SKM-1 (cell line): ENCODE results near the gene NAV3.

Experiments used
- DNase-seq: peaks from one replicate; lab custom pipeline; 2025; ENCODE audit not compliant: unreplicated experiment; lab: John Stamatoyannopoulos, UW

The NAV3 gene

DNA sequence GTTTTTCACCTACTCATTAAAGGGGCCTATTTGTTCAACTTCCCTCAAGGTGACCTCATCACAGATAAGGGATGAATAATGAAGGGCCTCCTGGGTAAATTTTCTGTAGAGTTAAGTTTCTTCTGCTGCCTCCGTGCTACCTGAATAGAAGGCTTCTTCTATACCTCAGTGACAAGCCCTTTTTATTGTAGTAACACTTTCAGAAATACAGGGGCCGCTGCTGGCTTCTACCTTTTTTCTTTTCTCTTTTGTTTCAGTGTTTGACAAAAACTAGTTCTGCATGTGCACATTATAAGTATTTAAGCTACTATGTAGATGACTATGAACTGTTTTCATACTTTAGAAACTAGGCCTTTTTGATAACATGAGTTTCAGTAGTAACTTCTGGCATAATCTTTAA lies 207.0 kb downstream of the NAV3 start:
- DNase-seq: no peak

DNA sequence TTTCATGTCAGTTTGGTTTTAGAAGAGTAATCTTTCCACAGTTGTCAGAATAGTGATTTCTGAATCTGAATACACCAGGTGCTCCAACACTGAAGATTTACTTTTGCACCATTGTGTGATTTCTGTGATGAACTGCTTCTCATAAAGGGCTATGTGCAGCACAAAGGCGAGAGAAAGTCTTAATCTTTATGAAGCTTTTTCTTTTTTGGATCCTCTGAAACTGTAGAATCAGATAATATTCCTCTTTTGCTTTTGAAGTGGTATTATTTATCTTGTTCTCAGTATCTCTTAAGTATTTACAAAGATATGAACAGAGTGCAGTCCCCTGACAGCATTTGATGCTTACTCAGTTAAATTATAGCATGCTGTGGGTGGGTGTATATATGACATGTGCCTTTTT lies 207.8 kb downstream of the NAV3 start:
- DNase-seq: no peak

GRCh38 chr12:78038986-78039385 lies 208.3 kb downstream of the NAV3 start:
- no peak for DNase-seq

DNA sequence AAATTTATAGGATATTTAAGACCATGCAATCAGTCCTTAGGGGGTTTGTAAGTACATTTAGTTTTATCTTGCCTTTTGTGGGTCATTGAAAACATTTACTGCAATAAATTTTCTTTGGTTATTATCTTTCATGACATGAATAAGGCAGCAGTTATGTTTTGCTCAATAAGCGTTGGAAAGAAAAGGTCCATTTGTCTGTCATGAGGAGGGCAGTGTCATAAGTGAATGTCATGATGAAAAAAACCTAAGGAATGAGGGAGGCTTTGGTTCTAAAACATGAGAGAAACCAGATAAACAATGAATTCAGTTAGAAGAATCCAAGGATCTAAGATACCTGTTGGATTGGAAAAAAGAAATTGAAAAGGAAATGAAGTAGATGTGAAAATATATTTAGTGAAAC lies 209.4 kb downstream of the NAV3 start:
- no peak for DNase-seq

DNA sequence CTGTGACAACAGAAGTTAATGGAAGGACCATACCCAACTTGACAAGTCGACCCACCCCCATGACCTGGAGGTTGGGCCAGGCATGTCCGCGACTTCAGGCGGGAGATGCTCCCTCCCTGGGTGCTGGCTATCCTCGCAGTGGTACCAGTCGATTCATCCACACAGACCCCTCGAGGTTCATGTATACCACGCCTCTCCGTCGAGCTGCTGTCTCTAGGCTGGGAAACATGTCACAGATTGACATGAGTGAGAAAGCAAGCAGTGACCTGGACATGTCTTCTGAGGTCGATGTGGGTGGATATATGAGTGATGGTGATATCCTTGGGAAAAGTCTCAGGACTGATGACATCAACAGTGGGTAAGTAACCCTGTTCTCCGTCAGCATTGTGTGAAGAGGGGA lies 220.1 kb downstream of the NAV3 start:
- no peak for DNase-seq

DNA sequence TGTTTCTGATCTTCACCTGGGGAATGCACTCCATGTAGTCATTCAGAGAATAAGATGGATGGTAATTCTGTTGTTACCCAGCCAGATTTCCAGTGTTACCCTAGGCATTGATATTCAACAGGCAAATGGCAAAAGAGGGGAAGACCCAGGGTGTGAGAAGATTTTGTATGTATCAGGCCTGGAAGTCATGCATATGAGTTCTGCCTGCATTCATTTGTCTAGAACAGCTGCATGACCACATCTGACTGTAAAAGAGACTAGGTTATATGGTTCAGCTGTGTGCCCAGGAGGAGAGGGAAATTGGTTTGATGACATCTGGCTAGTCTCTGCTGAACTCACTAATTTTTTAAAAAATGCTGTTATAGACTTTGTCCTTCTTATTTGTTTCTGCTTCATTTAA lies 224.9 kb downstream of the NAV3 start:
- no peak for DNase-seq

DNA sequence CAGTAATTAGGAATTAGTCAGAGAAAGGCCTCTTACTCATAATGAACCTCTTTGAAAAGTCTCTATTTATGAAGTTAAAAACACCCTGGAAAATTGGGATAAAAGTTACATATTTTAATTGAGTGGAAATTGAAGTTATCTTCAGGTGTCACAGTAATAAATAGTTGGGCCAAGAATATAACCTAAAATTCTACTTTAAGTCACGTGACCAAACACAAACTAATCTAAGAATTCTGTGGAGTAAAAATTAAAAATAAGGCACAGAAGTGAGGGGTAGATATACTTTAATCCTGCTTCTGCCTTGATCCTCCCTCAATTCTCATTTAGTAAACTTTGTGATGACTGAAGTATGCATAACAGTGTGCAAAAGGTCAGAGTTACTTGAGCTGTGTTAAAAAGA lies 226.4 kb downstream of the NAV3 start:
- DNase-seq: no peak

DNA sequence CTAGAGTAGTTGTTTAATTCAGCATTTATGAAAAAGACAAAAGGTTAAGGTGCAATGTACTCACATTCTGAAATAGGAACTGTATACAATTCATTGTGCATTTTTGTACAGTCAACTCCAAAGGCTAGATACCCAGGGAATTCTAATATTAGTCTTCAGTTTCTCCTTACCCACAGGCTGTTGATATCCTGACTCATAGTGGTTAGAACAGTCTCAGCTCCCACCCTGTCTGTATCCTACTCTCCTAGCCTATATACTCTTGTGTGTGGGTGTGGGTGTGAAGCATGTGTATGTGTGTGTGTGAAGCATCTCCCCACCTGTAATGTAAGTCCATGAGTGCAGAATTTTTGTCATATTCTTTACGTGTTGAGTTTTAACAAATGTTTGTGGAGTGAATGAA lies 229.5 kb downstream of the NAV3 start:
- DNase-seq: no peak

DNA sequence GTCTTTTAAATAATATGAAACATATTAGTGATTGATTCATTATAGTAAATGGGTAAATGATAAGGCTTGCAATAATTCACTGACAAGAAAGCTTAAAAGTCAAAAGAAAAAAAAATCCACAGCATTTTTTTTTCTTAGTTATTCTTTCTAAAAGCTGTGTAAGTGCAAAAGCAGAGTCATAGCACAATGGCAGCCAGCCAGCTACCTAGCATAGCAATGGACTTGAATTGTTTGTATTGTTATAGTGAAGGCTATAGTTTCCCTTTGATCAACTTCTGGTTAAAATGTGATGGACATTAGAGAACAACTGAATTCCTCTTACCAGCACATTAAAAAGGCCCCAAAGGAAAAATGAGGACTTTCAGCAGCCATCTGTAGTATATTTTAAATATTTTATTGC lies 232.1 kb downstream of the NAV3 start:
- no peak for DNase-seq

- no peak for DNase-seq
Measured at GRCh38 chr12:78081590-78082314, 251.1 kb downstream of the NAV3 start.

DNA sequence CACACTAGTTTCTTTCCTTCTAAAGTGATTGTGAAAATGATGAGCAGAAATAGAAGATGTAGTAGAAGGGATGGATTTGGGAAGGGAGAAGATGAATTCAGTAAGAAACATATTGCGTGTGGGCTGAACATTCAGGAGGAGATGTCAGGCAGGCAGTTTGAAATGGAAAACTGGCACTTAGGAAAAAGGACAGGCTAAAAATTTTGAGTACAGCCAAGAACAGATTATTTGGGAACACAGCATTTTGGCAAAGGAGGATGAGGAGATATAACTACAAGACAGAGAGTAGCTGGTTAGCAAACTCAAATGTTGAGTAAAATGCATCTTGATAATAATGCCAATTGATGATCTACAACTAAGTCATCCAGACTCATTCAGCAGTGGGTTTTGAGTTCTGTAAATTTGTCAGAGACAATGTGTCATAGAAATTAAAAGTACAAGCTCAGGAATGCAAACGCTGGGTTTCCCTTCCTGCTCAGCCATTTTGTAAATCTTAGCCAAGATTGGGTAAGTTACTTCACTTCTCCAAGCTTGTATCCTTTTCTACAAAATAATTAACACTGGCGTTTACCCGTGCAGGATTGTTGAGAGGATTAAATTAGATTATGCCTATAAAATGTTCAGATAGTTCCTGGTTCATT lies 255.0 kb downstream of the NAV3 start:
- DNase-seq: no peak

- DNase-seq: no peak
Measured at GRCh38 chr12:78086553-78087362, 256.1 kb downstream of the NAV3 start.

DNA sequence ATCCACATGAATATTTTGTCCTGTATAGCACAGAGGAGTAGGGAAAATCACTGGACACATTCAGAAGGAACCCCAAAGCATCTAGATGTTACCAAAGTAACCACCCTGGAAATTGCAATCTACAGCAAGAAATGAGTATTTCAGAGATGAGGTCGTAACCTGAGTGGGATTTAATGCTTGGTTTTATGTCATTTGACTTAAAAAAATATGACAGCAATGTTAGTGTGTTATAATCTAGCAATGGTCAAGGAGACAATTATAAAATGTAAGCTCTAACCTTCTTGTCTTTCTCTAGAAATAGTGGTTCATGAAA lies 256.6 kb downstream of the NAV3 start:
- no peak for DNase-seq

DNA sequence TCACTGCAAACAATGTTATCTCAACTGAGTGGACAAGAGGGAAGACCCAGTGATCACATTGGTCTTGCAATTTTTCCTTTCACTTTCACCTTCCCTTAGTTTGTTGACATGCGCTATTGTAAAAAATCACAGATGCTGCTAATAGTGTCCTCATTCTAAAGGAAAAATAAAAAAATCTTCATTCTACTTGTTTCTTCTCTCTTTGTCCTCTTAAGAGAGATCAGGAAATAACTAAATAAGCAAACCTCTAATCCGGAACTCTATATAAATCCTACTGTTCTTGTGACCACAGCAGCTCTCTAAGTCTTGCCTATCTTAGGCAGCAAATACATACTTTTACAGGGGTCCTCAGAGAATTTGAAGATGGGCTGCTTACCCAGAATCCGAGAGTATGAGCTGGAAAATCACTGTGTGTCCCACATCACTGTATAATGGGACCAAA lies 257.7 kb downstream of the NAV3 start:
- no peak for DNase-seq

GRCh38 chr12:78090266-78090665 lies 259.6 kb downstream of the NAV3 start:
- no peak for DNase-seq

- DNase-seq: no peak
Measured at GRCh38 chr12:78095623-78096022, 264.9 kb downstream of the NAV3 start.

DNA sequence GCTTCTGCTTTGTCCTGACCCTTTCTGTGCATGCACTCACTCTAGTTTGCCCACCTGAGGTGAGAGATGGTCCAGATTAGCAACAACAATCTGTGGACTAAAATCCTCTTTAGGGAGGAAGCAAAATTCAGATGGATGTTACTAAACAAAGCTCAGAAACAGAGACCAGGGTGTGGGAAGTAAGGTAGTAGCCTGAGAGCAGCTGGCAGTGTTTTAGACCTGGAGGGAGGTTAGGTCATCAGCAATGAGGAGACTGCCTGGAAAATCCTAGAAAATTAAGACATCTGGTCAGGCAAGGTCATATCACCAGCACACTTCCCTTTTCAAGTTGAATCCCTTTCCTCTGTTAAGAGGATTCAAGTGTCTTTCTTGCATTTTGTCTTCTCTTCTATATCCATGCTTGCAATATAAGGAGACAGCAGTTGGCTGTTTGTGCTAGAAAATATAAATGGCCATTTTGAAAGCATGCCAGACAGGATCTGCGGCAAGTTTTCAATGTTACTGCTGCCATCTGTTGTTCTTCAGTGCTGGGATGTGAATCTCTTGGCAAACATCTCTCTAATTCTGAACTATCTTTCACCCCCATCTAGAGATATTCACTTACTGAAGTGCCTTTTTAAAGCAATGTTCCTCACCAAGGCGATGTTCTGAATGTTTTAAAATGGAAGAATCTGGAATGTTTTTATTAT lies 266.4 kb downstream of the NAV3 start:
- DNase-seq: no peak

- DNase-seq: no peak
Measured at GRCh38 chr12:78099806-78100205, 269.1 kb downstream of the NAV3 start.

GRCh38 chr12:78101113-78101876 lies 270.6 kb downstream of the NAV3 start:
- no peak for DNase-seq

GRCh38 chr12:78101946-78102635 lies 271.4 kb downstream of the NAV3 start:
- no peak for DNase-seq
